ENCODE measurements around the gene KLHL5.

DNA sequence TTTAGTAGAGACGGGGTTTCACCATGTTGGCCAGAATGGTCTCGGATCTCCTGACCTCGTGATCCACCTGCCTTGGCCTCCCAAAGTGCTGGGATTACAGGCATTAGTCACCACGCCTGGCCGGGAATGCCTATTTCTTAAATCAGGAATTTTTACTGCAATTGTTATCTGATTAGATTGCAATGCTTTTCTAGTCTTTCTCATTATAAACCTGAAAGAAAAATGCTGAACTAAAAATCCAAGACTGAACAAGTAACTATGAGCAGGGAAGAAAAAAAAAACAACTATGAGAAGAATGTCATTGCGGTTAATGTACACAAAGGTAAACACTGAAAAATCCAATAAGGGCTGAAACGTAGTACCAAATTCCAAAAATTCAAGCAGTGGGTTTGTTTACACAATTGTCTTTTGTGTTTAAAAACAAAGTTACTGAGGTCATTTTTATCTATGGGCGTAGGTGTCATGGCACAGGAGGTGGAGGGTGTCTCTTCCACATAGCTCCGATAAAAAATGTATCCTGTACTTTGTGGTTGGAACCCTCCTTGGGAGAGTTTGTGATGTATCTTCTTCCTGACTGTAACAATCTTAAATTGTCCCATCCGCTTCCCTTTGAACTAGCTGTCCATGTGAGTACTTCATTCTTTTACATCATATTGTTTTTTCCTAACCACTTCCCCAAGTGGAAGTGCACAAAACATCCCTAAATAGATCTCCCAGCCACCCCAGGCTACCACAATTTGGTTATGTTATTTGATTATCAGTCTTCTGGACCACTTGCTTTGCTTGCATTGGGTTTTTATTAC, 18.8 kb upstream of the KLHL5 start:
- TF ChIP-seq EZH2phosphoT487 (IDR thresholded peaks at IDR 0.05; ENCODE audit: insufficient read depth, low read depth) (no peak), EZH2 (IDR thresholded peaks at IDR 0.05; ENCODE audit: insufficient read depth, poor library complexity, severe bottlenecking) (no peak)
